ENCODE results near the gene ZBTB16. TPM values are rescaled to one million over a fixed set of nuclear protein-coding genes. Genes with fewer than 3 reads are reported as not detected.

Gene ZBTB16
- total and polyA plus RNA-seq, 2 of the 13 experiments (the other 11 are each of a cell fraction or from before 2014, with no cell fraction given) = not detected

DNA sequence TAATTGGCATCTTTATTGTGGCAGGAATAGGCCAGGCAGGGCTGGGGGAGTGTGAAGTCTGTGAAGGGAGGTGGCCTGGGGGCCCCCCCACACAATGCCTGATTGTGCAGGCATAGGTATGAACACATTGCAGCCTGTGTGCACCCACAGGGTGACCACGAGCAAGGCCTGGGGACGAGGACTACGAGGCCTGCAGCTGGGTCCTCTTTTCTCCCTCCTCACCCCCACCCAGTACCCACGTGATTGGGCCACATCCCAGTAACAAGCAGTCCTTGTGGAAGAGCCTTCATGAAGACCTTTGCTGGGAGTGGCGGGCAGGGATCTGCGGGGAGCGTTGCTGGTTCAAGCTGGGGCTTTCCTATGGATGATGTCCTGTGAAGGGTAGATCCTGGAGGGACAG lies 29.3 kb downstream of the ZBTB16 start:
- intact Hi-C loops (cut with micrococcal nuclease; ENCODE audit: unreplicated experiment) (no loop called here), in situ Hi-C loops (cut with HindIII; ENCODE audit: extremely low pct_ligation_motif_present, low pct_unique_long_range_greater_than_20kb) (no loop called here)
- no peak overlapping the region for H3K9ac ChIP-seq (ENCODE audit: insufficient read depth, low read depth, low read length)
- peaks cover 33% of the 10 kb centered on the region for H3K4me1 ChIP-seq (ENCODE audit: insufficient read depth, low read length)
- 0% methylated on average over 4 of the region's 7 CpGs for WGBS (ENCODE audit: low lambda C conversion rate)
- H3K4me3 ChIP-seq (replicated peaks in 1 of 3; ENCODE audit: insufficient read depth in 1 of 3, low read depth in 2 of 3, low read length in 3 of 3) = no peak overlapping the region
- POLR2A ChIA-PET = no interaction called here
- H3K79me2 ChIP-seq (ENCODE audit: insufficient read depth, low read length) = no peaks in the 10 kb centered on the region
- peaks cover 1 to 4% of the 10 kb centered on the region in 2 experiments; a peak in 2 of 5 replicates for H3K27me3 ChIP-seq (ENCODE audit: control insufficient read depth in 1 of 2, insufficient read depth in 2 of 2, low read length in 2 of 2)
- DNase-seq (ENCODE audit: low spot score) (no peak), FAIRE-seq (no peak), ATAC-seq (no peak)
- no peaks in the 10 kb centered on the region for H3K9me3 ChIP-seq (ENCODE audit: low read length)
- no peak overlapping the region for H3K27ac ChIP-seq (ENCODE audit: extremely low read length, insufficient read depth, low read length)
- H2AFZ ChIP-seq (ENCODE audit: low read length) = no peak overlapping the region
- BruUV-seq (replicated peaks) = no TSS peak
- TF ChIP-seq ZNF562 (CRISPR knock-in tag; IDR thresholded peaks at IDR 0.05; ENCODE audit: borderline replicate concordance) = no peak
- TF ChIP-seq ZNF598 (CRISPR knock-in tag; IDR thresholded peaks at IDR 0.05; ENCODE audit: borderline replicate concordance) = no peak
- TF ChIP-seq, protein P1, sequence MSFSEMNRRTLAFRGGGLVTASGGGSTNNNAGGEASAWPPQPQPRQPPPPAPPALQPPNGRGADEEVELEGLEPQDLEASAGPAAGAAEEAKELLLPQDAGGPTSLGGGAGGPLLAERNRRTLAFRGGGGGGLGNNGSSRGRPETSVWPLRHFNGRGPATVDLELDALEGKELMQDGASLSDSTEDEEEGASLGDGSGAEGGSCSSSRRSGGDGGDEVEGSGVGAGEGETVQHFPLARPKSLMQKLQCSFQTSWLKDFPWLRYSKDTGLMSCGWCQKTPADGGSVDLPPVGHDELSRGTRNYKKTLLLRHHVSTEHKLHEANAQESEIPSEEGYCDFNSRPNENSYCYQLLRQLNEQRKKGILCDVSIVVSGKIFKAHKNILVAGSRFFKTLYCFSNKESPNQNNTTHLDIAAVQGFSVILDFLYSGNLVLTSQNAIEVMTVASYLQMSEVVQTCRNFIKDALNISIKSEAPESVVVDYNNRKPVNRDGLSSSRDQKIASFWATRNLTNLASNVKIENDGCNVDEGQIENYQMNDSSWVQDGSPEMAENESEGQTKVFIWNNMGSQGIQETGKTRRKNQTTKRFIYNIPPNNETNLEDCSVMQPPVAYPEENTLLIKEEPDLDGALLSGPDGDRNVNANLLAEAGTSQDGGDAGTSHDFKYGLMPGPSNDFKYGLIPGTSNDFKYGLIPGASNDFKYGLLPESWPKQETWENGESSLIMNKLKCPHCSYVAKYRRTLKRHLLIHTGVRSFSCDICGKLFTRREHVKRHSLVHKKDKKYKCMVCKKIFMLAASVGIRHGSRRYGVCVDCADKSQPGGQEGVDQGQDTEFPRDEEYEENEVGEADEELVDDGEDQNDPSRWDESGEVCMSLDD (CRISPR knock-in tag; IDR thresholded peaks at IDR 0.05; ENCODE audit: borderline replicate concordance) = no peak
- no peak for TF ChIP-seq TEAD2 (CRISPR knock-in tag; IDR thresholded peaks at IDR 0.05)
- TF ChIP-seq RAD21 (CRISPR knock-in tag; IDR thresholded peaks at IDR 0.05) = no peak
- TF ChIP-seq ZNF142 (CRISPR knock-in tag; IDR thresholded peaks at IDR 0.05) = no peak
- TF ChIP-seq, protein P2, sequence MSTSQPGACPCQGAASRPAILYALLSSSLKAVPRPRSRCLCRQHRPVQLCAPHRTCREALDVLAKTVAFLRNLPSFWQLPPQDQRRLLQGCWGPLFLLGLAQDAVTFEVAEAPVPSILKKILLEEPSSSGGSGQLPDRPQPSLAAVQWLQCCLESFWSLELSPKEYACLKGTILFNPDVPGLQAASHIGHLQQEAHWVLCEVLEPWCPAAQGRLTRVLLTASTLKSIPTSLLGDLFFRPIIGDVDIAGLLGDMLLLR (CRISPR knock-in tag; IDR thresholded peaks at IDR 0.05) = no peak
- TF ChIP-seq EHMT2 (IDR thresholded peaks at IDR 0.05; ENCODE audit: borderline replicate concordance, low read depth, low read length) = no peak
- TF ChIP-seq, protein P3, sequence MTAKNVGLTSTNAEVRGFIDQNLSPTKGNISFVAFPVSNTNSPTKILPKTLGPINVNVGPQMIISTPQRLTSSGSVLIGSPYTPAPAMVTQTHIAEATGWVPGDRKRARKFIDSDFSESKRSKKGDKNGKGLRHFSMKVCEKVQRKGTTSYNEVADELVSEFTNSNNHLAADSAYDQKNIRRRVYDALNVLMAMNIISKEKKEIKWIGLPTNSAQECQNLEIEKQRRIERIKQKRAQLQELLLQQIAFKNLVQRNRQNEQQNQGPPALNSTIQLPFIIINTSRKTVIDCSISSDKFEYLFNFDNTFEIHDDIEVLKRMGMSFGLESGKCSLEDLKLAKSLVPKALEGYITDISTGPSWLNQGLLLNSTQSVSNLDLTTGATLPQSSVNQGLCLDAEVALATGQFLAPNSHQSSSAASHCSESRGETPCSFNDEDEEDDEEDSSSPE (CRISPR knock-in tag; IDR thresholded peaks at IDR 0.05) = no peak
- no peaks in the 10 kb centered on the region for H4K20me1 ChIP-seq (ENCODE audit: insufficient read depth, low read length)
- no peaks in the 10 kb centered on the region for H3K36me3 ChIP-seq (replicated peaks in 1 of 2; ENCODE audit: control insufficient read depth in 1 of 2, insufficient read depth in 2 of 2, low read length in 2 of 2)
- H3K4me2 ChIP-seq (ENCODE audit: low read depth, low read length) = no peak overlapping the region
- CTCF ChIA-PET (ENCODE audit: low intra/inter-chr PET ratio, low total read pairs) = no interaction called here

Measured in HepG2 (cell line).